ENCODE results near the gene DIDO1. TPM values are rescaled to one million over a fixed set of nuclear protein-coding genes. Genes with fewer than 3 reads are reported as not detected.

Gene DIDO1
- total and polyA plus RNA-seq, 12 donors: 19.0 to 51.3 (median 37.3) TPM

DNA sequence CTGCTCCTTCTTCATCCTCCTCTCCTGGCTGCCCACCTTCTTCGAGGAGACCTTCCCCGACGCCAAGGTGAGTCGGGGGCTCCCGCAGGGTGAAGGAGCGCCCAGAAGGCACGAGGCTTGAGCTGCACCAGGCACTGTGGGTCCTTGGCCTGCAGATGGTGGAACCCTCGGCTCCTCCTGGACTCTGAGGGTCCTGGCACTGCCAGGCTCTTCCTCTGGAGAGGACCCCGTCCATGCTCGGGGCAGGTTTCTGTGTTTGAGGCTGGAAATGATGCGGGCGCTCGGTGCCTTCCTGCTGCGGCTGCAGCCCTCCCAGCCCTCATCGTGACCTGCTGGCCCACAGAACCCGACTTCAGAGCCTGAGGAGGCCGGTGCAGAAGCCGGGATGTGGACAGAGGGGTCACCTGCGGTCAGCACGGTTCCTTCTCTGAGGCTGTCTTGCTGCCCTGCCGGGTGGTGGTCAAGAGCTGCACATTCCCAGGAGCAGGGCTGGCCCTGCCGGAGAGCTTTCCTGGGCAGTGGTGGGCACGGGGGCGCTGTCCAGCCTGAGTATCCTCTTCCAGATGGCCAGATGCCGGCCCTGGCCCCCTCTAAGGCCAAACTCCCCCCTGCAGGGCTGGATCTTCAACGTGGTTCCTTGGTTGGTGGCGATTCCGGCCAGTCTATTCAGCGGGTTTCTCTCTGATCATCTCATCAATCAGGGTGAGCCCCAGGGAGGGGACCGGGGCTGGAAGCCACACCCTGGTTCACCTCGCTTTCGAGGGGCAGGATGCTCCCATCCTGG is 37.5 kb upstream of the DIDO1 start:
- no peak for TF ChIP-seq POLR2A (IDR thresholded peaks at IDR 0.05)
- H3K4me1 ChIP-seq (replicated peaks in 1 of 2): no peaks in the 10 kb centered on the region
- no peaks in the 10 kb centered on the region for H3K36me3 ChIP-seq (replicated peaks in 1 of 2)
- intact Hi-C loops (cut with DNase I): no loop called here
- H3K27ac ChIP-seq: no peak overlapping the region
- H3K27me3 ChIP-seq: no peaks in the 10 kb centered on the region
- no peak overlapping the region for H3K4me3 ChIP-seq
- 80 to 93% (median 86%) methylated on average over 13 to 32 of the region's 32 CpGs for WGBS, 4 donors
- DNase-seq: no peak
- H3K9me3 ChIP-seq (replicated peaks in 1 of 3): no peaks in the 10 kb centered on the region

DNA sequence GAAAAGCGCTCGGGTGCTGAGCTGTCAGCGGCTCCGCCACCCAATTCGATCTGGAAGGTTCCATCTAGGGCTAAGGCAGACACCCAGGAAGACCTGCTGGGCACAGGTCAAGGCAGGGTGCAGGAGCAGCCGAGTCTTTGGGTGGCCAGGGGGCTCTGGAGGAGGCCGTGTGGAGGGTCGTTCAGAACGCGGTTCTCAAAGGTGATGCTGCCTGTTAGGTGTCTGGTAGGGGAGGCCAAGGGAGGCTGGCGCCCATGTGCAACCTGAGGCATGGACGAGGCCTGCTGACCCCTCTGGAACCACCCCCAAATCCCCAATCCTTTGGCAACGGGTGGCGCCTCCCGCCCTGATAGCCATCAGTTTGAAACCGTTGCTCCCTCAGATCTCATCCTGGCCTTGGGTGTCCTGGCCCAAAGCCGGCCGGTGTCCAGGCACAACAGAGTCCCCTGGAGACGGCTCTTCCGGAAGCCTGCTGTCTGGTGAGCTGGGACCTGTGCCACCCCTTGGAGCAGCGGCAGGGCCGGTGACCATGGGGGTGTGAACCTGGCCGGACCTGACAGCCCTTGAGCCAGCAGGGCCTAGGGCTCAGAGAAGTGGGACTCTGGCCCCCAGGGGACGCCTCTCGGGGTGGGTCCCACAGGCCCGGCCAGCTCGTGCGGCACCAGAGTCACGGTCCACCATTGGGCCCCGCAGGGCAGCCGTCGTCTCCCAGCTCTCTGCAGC is 36.7 kb upstream of the DIDO1 start:
- H3K27ac ChIP-seq: no peak overlapping the region
- TF ChIP-seq, protein P1, sequence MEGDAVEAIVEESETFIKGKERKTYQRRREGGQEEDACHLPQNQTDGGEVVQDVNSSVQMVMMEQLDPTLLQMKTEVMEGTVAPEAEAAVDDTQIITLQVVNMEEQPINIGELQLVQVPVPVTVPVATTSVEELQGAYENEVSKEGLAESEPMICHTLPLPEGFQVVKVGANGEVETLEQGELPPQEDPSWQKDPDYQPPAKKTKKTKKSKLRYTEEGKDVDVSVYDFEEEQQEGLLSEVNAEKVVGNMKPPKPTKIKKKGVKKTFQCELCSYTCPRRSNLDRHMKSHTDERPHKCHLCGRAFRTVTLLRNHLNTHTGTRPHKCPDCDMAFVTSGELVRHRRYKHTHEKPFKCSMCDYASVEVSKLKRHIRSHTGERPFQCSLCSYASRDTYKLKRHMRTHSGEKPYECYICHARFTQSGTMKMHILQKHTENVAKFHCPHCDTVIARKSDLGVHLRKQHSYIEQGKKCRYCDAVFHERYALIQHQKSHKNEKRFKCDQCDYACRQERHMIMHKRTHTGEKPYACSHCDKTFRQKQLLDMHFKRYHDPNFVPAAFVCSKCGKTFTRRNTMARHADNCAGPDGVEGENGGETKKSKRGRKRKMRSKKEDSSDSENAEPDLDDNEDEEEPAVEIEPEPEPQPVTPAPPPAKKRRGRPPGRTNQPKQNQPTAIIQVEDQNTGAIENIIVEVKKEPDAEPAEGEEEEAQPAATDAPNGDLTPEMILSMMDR (IDR thresholded peaks at IDR 0.05): no peak
- no peak for TF ChIP-seq POLR2A (IDR thresholded peaks at IDR 0.05)
- no peak overlapping the region for H3K4me3 ChIP-seq
- intact Hi-C loops (cut with DNase I): no loop called here
- H3K9me3 ChIP-seq (replicated peaks in 1 of 3): no peaks in the 10 kb centered on the region
- no peak for DNase-seq
- no peaks in the 10 kb centered on the region for H3K27me3 ChIP-seq
- WGBS, 4 donors: 85 to 93% (median 88%) methylated on average over 17 to 32 of the region's 32 CpGs
- no peaks in the 10 kb centered on the region for H3K36me3 ChIP-seq (replicated peaks in 1 of 2)
- H3K4me1 ChIP-seq (replicated peaks in 1 of 2): no peaks in the 10 kb centered on the region

DNA sequence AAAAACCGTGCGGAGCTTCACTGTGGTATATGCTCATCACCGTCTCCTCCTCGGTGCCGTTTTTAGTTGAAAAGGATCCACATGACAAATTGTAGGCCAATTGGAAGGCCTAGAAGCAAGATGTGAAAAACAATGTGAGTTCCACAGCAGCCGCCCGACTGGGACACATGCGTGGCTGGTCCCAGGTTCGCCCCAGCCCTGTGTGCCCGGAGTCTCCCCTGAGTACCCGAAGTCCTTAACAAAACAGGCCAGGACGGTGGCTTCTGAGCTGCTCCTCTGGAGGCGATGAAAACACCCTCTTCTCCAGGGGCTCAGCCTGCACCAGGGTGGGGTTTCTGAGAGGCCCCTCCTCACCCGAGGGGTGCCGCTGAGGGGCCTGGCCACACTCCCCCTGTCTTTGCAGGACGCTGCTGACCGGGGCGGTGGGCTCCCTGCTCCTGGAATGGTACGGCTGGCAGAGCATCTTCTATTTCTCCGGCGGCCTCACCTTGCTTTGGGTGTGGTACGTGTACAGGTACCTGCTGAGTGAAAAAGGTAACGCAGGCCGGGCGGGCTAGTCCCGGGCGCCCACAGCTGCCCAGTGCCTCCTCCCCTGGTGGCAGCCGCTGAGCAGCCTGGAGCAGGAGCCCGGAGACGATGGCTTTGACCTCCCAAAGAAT is 36.0 kb upstream of the DIDO1 start:
- intact Hi-C loops (cut with DNase I): no loop called here
- Histone ChIP-seq H3K36me3 (replicated peaks in 1 of 2) (no peaks in the 10 kb centered on the region), H3K27ac (no peak overlapping the region), H3K4me1 (replicated peaks in 1 of 2) (no peaks in the 10 kb centered on the region), H3K27me3 (no peaks in the 10 kb centered on the region), H3K9me3 (replicated peaks in 1 of 3) (no peaks in the 10 kb centered on the region), H3K4me3 (no peak overlapping the region)
- TF ChIP-seq POLR2A (IDR thresholded peaks at IDR 0.05): no peak
- TF ChIP-seq, protein P1 (IDR thresholded peaks at IDR 0.05): no peak
- no peak for DNase-seq
- whole genome bisulfite sequencing, 4 donors: 91 to 95% (median 92%) methylated on average over 25 to 30 of the region's 30 CpGs

DNA sequence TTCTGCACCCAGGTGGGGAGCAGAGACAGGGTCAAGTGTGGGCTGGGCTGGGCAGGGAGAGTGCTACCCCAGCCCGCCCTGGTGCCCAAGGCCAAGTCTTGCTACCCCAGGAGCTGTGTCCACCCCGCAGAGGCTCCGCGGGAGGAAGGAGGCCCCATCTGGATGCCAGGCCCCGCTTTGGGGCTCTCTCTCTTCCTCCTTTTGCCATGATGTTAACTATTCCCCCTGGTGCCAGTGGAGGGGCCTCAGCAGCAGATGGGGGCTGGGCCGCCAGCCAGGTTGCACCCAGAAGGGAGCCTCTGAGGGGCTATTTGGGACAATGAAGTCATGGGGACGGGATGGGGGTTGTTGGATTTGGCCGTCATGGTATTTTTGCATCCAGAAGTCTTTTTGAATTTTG is 35.5 kb upstream of the DIDO1 start:
- TF ChIP-seq, protein P1 (IDR thresholded peaks at IDR 0.05): no peak
- no peak for TF ChIP-seq POLR2A (IDR thresholded peaks at IDR 0.05)
- intact Hi-C loops (cut with DNase I): no loop called here
- Histone ChIP-seq H3K27ac (no peak overlapping the region), H3K9me3 (replicated peaks in 1 of 3) (no peaks in the 10 kb centered on the region), H3K4me3 (no peak overlapping the region), H3K27me3 (no peaks in the 10 kb centered on the region), H3K36me3 (replicated peaks in 1 of 2) (no peaks in the 10 kb centered on the region), H3K4me1 (replicated peaks in 1 of 2) (no peaks in the 10 kb centered on the region)
- no peak for DNase-seq
- WGBS, 4 donors: 88 to 94% (median 92%) methylated on average over 8 of the region's 8 CpGs
